HepG2 (cell line): ENCODE measurements around the gene FZD4. TPM values are rescaled to one million over a fixed set of nuclear protein-coding genes. Genes with fewer than 3 reads are reported as not detected.

Experiments
- polyA plus RNA-seq, 8 experiments: library from polyadenylated mRNA; depleted of rRNA in 3 of 8; stranded (reverse) in 7 of 8; unstranded in 1 of 8; fragments of >200 nt; fragmentation: Illumina TruSeq in 4 of 8; extraction: Trizol in 4 of 8; gene quantifications; 2 replicates each; pipeline versions ENCODE4 v1.2.1 to v1.2.3, GENCODE V29; 2011 to 2016; ENCODE audit warnings: low read depth in 4 of 8, missing spikeins in 1 of 8, mixed read lengths in 1 of 8; ENCODE audit not compliant: insufficient read depth in 1 of 8
- total RNA-seq, 5 experiments: library from RNA; depleted of rRNA; stranded (reverse); fragments of >200 nt; fragmentation: Illumina TruSeq; extraction: Trizol; gene quantifications; 2 replicates each; pipeline ENCODE4 v1.2.3, GENCODE V29; 2016; ENCODE audit warnings: low read depth in 1 of 5

FZD4 gene
- total and polyA plus RNA-seq, 2 of the 13 experiments (the other 11 are each of a cell fraction or from before 2014, with no cell fraction given), result 46.5 to 70.4 TPM

Other genes starting within 250 kb of the FZD4 start
- gene PRSS23, start 154.9 kb downstream of the FZD4 start, total RNA-seq (2016; rRNA removed; fragmentation: Illumina TruSeq; extraction: Trizol), result 0.20 and 0.28 TPM in 2 replicates
- gene PRSS23, start 154.9 kb downstream of the FZD4 start, polyA plus RNA-seq (2011; rRNA removed), result 0.21 and 0.30 TPM in 2 replicates
- gene TMEM135, start 82.5 kb upstream of the FZD4 start, total RNA-seq (2016; rRNA removed; fragmentation: Illumina TruSeq; extraction: Trizol), result 88.9 and 137 TPM in 2 replicates
- gene TMEM135, start 82.5 kb upstream of the FZD4 start, polyA plus RNA-seq (2011; rRNA removed), result 29.8 and 36.6 TPM in 2 replicates